Hypothalamus (tissue), 51 donors: ENCODE data around the gene PEX11B.
"Not testable (repeated sequence)": the region's sequence is repeated elsewhere in the genome, so short reads cannot be mapped to it uniquely, and the experiment has no call there.

Source experiments
- DNase-seq, 51 donors: peaks; one replicate each; lab custom pipeline; 2025; lab: John Stamatoyannopoulos, UW

Gene PEX11B

DNA sequence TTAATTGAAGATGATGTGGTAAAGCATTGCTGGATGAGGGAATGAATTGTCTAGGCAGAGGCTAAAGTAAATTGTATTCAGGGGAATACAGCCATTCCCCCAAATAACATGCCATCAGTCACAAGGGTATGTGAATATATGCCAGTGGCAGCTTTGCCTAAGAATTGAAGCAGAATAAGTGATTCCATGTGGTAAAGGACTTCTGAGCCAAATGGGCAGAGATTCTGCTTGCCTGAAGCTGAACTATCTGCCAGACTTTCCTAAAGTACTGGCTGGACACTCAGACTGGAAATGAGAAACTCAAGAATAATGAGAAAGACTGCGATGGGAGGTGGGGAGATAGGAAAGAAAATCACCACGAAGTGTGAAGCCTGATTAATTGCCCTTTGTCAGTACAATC, 36.9 kb upstream of the PEX11B start:
- DNase-seq: peak in 5 of 51 donors; percentile 4 to 33 (median 11)

DNA sequence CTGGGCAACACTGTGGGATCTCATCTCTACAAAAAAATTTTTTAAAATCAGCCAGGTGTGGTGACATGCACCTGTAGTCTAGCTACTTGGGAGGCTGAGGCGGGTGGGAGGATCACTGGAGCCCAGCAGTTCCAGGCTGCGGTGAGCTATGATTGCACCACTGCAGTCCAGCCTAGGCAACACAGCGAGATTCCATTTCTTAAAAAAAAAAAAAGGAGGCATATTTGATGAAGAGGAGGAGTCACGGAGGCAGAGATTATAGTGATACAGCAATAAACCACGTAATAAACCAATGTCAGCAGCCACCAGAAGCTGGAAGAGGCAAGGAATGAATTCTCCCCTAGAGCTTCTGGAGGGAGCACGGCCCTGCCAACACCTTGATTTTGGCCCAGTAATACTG, 35.3 kb upstream of the PEX11B start:
- DNase-seq: no peak

DNA sequence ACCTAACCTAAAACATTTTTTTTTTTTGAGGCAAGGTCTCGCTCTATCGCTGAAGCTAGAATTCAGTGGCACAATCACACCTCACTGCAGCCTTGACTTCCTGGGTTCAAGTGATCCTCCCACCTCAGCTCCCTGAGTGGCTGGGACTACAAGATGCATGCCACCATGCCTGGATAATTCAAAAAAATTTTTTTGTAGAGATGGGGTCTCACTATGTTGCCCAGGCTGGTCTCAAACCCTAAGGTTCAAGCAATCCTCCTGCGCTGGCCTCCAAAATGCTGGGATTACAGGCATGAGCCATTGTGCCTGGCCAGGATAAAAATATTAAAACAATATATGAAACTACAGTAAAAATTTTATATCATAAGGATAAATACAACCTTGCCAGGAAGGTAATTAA, 34.4 kb upstream of the PEX11B start:
- DNase-seq: no peak

DNA sequence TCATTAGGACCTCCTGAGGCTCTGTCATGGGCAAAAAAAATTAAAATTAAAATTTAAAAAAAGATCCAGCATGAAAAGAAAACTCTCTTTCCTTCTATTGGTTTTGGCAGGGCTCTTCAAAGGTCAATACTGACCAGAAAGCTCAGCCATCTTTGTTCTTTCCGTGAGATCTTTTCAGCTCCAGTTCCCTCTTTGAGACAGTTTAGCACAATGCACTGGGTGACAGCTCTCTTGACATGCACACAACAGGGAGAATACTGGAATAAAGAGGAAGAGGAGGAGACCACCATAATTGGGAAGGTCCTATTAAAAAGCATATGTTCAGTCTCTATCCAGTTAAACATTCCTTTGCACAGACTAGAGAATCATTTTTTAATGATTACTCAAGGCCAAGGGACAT, 33.0 kb upstream of the PEX11B start:
- DNase-seq: no peak

DNA sequence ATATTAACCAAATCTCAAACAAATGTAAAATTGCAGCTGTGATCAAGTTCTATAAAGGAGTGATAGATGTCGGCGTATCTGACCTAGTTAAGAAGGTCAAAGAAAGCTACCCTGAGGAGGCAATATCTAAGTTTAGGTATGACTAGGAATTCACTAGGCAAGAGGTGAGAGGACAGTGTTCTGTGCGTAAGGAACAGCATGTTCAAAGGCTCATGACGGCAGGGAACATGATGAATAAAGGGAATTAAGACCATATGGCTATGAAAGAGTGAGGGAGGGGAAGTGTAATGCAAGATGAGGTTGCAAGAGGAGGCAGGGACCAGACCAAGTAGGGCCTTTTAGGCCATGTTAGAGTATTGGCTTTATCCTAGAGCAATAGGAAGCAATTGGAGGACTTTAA, 30.7 kb upstream of the PEX11B start:
- no peak for DNase-seq

DNA sequence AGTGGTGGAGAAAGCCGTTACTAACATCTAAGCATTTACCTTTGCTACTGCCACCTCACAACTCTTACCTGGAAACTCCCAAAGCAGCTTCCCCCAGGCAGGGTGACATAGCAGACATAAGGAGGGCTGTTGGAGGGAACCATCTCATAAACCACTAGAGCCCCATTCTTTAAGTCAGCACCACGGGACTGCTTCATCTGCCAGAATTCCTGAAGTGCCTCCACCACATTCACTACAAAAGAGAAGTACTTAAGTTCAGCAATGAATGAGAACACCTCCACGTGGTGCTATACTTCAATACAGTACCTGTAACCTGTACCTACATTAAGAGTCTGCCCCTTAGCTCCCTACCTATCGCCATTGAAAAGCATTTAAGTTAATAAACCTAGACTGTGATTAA, 29.0 kb upstream of the PEX11B start:
- no peak for DNase-seq

DNA sequence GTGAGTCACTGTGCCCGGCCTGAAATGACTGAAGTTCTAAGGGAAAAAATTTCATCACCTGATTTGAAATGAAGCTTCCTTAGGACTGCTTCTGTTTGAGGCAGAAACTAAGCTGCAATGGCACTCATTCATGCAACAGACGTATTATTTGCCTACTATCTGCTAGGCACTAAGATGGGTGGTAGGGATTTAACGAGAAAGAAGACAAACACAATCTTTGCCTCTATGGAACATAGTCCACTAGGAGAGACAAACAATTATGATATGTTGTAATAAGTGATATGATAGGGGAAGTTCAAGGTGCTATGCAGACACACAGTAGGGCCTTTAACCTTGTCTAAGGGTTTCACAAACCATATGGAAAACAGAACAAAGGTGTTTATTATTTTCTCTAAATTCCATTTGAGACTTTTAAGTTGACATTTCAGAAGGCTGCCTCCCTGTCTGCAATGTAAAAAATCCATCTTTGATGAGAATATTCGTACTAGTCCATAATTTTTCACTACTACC, 28.0 kb upstream of the PEX11B start:
- DNase-seq: no peak

DNA sequence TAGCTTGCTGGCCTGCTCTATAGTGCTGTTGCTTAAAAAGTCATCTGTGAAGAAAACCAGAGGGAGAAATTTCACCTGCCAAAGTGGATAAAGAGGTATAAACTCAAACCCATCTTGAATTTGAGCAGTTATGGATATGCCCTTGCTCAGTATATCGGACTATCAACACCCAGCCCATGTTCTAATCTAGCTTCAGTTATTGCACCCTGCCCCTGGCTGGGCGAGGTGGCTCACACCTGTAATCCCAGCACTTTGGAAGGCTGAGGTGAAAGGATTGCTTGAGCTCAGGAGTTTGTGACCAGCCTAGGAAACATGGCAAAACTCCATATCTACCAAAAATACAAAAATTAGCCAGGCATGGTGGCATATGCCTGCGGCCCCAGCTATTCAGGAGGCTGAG, 26.0 kb upstream of the PEX11B start:
- DNase-seq: no peak

DNA sequence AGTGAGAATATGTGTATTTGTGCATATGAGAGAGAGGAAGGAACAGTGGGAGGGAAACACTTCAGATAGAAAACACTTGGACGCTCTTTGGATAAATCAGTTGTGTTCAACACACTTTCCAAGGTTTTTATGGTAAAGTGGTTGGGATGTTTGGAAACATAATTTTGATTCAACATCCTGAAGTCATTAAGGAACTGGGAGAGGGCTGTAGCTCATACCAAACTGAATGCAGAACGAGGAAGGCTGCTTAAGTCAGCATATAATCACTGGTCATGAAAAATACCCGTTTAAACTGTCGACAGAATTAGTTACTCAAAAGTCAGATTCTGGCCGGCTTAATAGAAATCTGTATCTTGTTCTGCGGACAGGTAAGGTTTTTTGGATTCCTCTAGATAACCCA, 24.4 kb upstream of the PEX11B start:
- no peak for DNase-seq

DNA sequence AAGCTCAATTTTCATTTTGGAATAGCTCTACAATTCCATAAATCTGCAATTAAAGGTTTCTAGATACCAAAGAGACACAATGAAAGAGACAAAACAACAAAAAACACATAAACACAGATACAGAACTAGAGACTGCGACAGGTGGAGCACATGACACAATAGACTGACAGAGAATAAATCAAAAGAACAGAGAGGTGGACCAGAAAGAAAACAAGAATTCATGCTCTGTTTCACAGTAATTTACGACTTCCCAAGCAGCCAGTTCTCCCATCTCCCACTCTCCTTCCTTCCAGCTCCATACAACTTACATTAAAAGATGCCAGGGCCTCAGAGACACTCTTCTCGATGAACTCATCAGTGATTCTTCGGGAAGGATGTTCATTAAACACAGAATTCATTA, 23.9 kb upstream of the PEX11B start:
- DNase-seq: no peak

DNA sequence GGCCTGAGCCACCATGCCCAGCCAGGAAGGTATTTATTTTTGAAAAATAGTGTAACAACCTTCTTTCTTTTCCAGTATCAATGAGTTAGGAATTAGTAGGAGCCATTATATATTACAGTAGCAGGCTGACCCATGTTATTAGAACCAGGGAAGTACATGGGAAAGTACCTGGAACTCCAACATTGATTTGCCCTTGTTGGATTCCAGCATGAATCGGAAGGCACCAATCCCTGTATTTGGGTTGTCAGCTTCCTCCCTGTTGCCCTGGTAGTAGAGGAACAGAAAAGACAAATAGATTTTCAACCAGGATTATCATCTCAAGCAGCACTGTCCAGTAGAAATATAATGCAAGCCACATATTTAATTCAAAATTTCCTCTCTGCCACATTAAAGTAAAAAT, 18.9 kb upstream of the PEX11B start:
- no peak for DNase-seq

DNA sequence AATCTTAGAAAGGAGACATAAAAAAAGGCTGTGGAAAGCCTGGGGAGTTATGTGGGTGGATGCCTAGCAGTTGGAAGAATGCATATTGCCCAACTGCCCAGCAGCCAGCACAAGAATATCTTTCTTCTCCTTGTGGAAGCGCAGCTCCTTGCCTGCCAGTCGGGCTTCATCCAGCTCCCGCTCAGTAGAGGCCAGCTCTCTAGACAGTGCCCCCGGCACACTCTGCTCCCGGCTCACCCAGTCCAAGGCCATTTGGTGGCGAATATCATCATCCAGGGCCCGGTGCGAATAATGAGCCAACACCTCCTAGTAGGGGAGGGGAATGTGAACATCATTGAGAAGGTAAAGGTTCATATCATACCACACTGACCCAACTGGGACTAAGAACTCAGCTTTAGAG, 17.7 kb upstream of the PEX11B start:
- no peak for DNase-seq

DNA sequence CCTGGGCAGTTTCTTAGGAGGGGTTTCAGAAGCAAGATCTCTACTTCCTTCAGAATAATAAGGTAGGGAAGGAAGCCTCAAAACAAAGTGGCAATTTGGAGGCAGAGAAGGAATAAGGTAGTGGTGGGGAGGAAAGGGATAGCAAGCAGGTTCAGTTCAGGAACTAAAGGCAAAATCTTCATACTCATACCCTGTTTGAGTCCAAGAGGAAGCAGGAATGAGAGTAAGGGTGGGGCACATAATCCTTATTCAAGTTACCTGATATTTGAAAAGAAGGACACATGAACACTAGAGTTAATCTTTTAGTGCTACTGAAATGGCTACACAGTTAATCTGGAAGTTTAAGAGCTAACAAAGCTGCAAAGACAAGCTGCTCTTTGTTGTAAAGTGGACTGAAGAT, 17.2 kb upstream of the PEX11B start:
- no peak for DNase-seq

DNA sequence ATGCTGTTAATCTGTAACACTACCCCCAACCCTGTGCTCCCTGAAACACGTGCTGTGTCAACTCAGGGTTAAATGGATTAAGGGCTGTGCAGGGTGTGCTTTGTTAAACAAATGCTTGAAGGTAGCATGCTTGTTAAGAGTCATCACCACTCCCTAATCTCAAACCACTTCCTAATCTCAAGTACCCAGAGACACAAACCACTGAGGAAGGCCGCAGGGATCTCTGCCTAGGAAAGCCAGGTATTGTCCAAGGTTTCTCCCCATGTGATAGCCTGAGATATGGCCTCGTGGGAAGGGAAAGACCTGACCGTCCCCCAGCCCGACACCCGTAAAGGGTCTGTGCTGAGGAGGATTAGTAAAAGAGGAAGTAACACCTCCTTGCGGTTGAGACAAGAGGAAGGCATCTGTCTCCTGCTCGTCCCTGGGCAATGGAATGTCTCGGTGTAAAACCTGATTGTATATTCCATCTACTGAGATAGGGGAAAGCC, 14.0 kb upstream of the PEX11B start:
- not testable (repeated sequence) for DNase-seq

DNA sequence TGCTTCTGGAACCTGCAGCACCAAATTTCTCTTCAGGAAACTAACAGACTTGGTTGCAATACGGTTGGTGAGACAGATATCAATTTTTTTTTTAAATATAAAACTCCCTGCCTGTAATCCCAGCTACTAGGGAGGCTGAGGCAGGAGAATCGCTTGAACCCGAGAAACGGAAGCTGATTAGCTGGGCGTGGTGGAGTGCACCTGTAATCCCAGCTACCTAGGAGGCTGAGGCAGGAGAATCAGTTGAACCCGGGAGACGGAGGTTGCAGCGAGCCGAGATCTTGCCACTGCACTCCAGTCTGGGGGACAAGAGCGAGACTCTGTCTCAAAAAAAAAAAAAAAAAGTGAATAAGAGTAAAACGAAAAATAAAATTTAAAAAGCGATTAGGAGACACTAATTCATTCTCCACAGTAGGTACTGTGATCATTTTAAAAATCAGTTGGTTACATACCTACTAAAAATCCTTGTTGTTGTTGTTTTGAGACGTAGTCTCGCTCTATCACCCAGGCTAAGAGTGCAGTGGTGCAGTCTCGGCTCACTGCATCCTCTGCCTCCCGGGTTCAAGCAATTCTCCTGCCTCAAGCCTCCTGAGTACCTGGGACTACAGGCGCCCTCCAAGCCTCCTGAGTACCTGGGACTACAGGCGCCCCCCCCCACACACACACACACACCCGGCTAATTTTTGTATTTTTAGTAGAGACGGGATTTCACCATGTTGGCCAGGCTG, 9.6 kb upstream of the PEX11B start:
- DNase-seq: peak in 2 of 51 donors; percentile 3 to 4

DNA sequence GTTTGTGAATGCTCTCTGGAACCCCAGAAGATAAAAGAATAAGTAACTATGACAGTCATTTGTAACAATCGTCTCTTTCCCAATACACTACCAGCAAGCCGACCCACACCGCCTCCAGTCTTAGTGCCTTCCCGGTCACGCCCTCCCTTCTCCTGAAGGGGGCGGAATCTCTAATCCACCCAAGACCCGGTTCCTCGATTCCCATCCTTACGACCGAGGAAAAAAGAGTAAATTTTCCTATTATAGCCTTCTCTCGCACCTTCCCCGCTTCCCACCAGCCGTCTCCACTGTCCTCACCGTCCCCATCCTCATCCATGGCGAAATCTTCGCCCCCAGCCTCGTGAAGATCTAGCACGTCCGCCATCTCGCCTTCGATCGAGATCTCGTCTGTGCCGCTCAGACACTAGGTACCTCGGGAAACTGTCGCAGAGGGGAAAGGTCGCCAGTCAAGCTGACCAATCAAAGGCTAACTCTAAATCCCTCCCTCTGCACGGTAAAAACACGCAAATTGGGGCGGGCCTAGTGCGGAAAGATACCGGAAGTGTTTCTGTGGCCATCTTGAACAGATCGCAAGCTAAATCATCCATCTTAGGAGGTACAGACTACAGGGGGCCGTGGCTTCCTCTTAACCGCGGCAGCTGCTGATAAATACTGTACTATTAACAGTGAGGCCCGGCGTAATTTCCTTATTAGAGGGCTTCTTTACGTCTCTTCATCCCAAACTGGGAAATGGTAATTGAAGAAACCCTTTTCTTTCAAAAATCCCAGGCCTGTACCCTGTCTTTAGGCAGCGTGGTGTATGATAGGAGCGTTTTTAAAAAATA, 8.8 kb upstream of the PEX11B start, which contains the start of gene RBM8A:
Gene RBM8A, minus strand, starts transcription at position 422 of the 824 bp plus-strand sequence. Its CDS starts 58 bp downstream, at position 364.
- peak; percentile 31 to 98 (median 88) for DNase-seq

DNA sequence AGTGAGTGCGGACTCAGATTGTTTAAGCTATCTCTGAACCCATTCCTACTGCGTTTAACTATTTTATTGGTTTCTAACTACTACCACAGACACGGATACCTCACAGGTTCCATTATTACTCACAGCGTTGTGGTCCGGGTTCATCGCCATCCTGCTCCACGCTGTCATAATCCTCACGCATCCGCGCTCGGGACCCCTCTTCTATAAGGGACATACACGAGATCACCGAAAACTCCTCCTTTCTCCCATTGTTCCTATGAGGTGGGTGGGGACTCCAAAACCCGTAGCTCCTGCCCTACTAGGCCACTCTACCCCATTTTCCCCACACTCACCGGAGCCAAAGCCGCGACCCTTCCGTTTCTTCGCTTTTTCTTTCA, 8.2 kb upstream of the PEX11B start:
- DNase-seq: no peak

DNA sequence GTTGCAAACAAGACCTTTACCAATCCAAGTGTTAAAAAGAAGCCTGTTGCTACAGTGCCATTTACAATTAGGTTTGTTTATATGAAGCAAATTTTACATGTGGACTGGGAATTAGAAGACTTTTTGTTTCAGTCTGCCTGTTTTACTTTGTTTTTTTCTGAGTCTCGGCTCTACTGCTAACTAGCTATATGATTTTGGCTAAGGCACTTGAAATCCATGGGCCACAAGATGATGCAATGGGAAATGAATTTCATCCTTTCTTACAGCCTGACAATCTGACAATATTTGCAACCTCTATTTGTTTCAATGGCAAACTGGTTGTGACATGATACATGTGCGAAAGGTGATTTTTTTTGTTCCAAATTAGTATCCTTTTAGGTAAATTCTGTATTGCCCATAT, 3.7 kb upstream of the PEX11B start:
- DNase-seq: no peak

DNA sequence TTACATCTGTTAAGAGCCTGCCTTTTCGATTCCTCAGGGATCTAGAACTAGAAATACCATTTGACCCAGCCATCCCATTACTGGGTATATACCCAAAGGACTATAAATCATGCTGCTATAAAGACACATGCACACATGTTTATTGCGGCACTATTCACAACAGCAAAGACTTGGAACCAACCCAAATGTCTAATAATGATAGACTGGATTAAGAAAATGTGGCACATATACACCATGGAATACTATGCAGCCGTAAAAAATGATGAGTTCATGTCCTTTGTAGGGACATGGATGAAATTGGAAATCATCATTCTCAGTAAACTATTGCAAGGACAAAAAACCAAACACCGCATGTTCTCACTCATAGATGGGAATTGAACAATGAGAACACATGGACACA, 1.8 kb upstream of the PEX11B start:
- not testable (repeated sequence) for DNase-seq

DNA sequence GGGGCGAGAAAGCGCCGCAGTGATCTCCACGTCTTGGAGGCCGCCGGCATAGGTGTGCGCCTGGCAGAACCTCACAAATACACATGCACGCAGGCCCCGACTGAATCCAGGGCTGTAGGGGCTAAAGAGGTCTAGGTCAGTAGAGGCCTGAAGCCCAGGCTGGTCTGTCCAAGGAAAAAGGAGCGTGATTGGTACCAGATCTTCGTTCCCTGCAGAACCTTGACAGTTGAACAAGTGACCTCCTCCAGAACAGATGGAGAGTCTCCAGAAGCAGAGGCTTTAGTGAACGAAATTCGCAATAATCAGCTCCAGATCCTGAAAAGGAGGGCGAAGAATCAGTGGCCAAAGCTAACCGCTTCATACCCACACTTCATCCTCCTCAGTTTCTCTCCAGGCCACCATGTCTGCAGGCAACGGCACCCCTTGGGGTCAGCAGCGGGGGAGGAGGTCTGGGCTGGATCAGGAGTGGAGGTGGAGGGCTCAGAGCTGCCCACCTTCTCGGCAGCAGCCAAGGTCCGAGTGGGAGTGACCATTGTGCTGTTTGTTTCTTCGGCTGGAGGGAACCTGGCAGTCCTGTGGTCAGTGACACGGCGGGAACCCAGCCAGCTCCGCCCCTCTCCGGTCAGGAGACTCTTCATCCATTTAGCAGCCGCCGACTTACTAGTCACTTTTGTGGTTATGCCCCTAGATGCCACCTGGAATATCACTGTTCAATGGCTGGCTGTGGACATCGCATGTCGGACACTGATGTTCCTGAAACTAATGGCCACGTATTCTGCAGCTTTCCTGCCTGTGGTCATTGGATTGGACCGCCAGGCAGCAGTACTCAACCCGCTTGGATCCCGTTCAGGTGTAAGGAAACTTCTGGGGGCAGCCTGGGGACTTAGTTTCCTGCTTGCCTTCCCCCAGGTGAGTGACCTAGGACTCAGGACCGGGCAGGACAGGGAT, 749 bp upstream of the PEX11B start:
- peak in 37 of 51 donors; percentile 8 to 53 (median 29) for DNase-seq

DNA sequence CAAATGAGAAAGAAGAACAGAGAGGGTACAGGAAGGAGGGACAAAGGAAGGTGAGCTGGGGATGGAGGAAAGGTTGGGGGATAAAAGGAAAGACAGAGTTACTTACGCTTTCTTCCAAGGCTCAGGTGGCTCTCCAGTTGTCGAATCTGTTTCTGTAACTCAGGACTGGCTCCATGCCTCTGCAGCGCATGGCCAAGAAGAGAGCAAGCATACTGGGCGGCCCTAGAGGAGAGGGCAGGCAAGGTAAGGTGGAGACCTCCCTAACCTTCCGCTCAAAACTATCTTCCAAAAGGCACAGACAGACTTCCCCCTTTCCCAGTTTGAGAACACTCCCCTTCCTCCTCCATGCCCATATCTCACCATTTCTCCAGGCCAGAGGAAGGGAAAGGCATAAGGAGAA, 922 bp downstream of the PEX11B start:
- no peak for DNase-seq
